WTC11 (cell line): Measurements from ENCODE around the gene PLXNB2. TPM values are rescaled to one million over a fixed set of nuclear protein-coding genes. Genes with fewer than 3 reads are reported as not detected.

Experiments used
- ATAC-seq: fragments of 200-7000 bp; cut with Tn5 transposase; 2 replicates; pipeline ENCODE4 v1.10.0; 2021; ENCODE audit warnings: mild to moderate bottlenecking, moderate library complexity
- CTCF ChIA-PET: fragments of 300-600 bp; sonication (Branson Sonifier 250); formaldehyde crosslinking; loops from one replicate; lab custom pipeline; 2021; ENCODE audit warnings: antibody characterized with exemption; lab: Charles Lee
- POLR2A ChIA-PET: fragments of 350-600 bp; sonication (Branson Sonifier 250); formaldehyde crosslinking; loops from one replicate; lab custom pipeline; 2021; ENCODE audit warnings: antibody characterized with exemption; lab: Charles Lee
- DNase-seq: peaks from one replicate; pipeline ENCODE4 v3.0.0; 2021; ENCODE audit warnings: low spot score
- H3K27ac Mint-ChIP-seq: 2 replicates; pipeline ENCODE4 v1.8.0; 2021; ENCODE audit warnings: mixed read lengths
- H3K27me3 Mint-ChIP-seq: 2 replicates; pipeline ENCODE4 v1.8.0; 2021; ENCODE audit warnings: low read depth, mild to moderate bottlenecking, moderate library complexity, mixed read lengths
- H3K36me3 Mint-ChIP-seq: 2 replicates; pipeline ENCODE4 v1.8.0; 2021; ENCODE audit warnings: mixed read lengths
- H3K4me1 Mint-ChIP-seq: 2 replicates; pipeline ENCODE4 v1.8.0; 2022; ENCODE audit warnings: mixed read lengths
- H3K4me3 Mint-ChIP-seq: 2 replicates; pipeline ENCODE4 v1.8.0; 2021; ENCODE audit warnings: mild to moderate bottlenecking, moderate library complexity, mixed read lengths
- H3K9me3 Mint-ChIP-seq: 2 replicates; pipeline ENCODE4 v1.8.0; 2021; ENCODE audit warnings: mixed read lengths
- CREB1 ChIP-seq: sonication (generic); formaldehyde crosslinking; IDR thresholded peaks from 2 replicates; pipeline ENCODE4 v1.8.0; 2023; ENCODE audit warnings: mild to moderate bottlenecking, missing genetic modification reagents
- ERG ChIP-seq: fragments of 250-450 bp; sonication (Bioruptor Pico); IDR thresholded peaks from 2 replicates; pipeline ENCODE4 v1.8.0; 2021; ENCODE audit warnings: mild to moderate bottlenecking
- ETV6 ChIP-seq: sonication (generic); formaldehyde crosslinking; IDR thresholded peaks from 2 replicates; pipeline ENCODE4 v1.8.1; 2022; ENCODE audit warnings: mild to moderate bottlenecking, missing genetic modification reagents
- FOXJ3 ChIP-seq: sonication (generic); formaldehyde crosslinking; IDR thresholded peaks from 2 replicates; pipeline ENCODE4 v1.9.0; 2021; ENCODE audit warnings: missing genetic modification reagents, mild to moderate bottlenecking, borderline replicate concordance
- GABPB1 ChIP-seq: sonication (generic); formaldehyde crosslinking; IDR thresholded peaks from 2 replicates; pipeline ENCODE4 v1.8.1; 2023; ENCODE audit warnings: mild to moderate bottlenecking, missing genetic modification reagents
- HMGA2 ChIP-seq: fragments of 250-450 bp; sonication (Bioruptor Pico); IDR thresholded peaks from 2 replicates; pipeline ENCODE4 v1.4.0; 2021; ENCODE audit warnings: mild to moderate bottlenecking, moderate library complexity
- IRF1 ChIP-seq: sonication (generic); formaldehyde crosslinking; IDR thresholded peaks from 2 replicates; pipeline ENCODE4 v1.8.0; 2023; ENCODE audit warnings: missing genetic modification reagents
- JUN ChIP-seq: sonication (generic); formaldehyde crosslinking; IDR thresholded peaks from 2 replicates; pipeline ENCODE4 v1.8.0; 2023; ENCODE audit warnings: mild to moderate bottlenecking, missing genetic modification reagents
- KAT7 ChIP-seq: sonication (generic); formaldehyde crosslinking; IDR thresholded peaks from 2 replicates; pipeline ENCODE4 v1.8.1; 2023; ENCODE audit warnings: missing genetic modification reagents, mild to moderate bottlenecking, borderline replicate concordance
- MAX ChIP-seq: sonication (generic); formaldehyde crosslinking; IDR thresholded peaks from 2 replicates; pipeline ENCODE4 v1.8.0; 2022; ENCODE audit warnings: mild to moderate bottlenecking, missing genetic modification reagents
- PRDM15 ChIP-seq: sonication (generic); formaldehyde crosslinking; IDR thresholded peaks from 2 replicates; pipeline ENCODE4 v1.8.0; 2022; ENCODE audit warnings: missing genetic modification reagents
- SOX15 ChIP-seq: fragments of 250-450 bp; sonication (Bioruptor Pico); IDR thresholded peaks from 2 replicates; pipeline ENCODE4 v1.9.0; 2021; ENCODE audit warnings: mild to moderate bottlenecking
- SP1 ChIP-seq: sonication (generic); formaldehyde crosslinking; conservative IDR thresholded peaks from 2 replicates; pipeline ENCODE4 v1.8.1; 2022; ENCODE audit warnings: missing genetic modification reagents
- ZNF138 ChIP-seq: sonication (generic); formaldehyde crosslinking; conservative IDR thresholded peaks from 2 replicates; pipeline ENCODE4 v1.8.1; 2022; ENCODE audit warnings: mild to moderate bottlenecking, moderate library complexity, missing genetic modification reagents
- ZNF219 ChIP-seq: sonication (generic); formaldehyde crosslinking; IDR thresholded peaks from 2 replicates; pipeline ENCODE4 v1.8.0; 2023; ENCODE audit warnings: missing genetic modification reagents, mild to moderate bottlenecking, borderline replicate concordance
- ZNF232 ChIP-seq: sonication (generic); formaldehyde crosslinking; IDR thresholded peaks from 2 replicates; pipeline ENCODE4 v1.8.0; 2022; ENCODE audit warnings: mild to moderate bottlenecking, missing genetic modification reagents
- ZNF396 ChIP-seq: fragments of 250-450 bp; sonication (Bioruptor Pico); IDR thresholded peaks from 2 replicates; pipeline ENCODE4 v1.8.0; 2021; ENCODE audit warnings: mild to moderate bottlenecking, moderate library complexity, borderline replicate concordance
- ZNF416 ChIP-seq: fragments of 250-450 bp; sonication (Bioruptor Pico); IDR thresholded peaks from 2 replicates; pipeline ENCODE4 v1.9.0; 2021; ENCODE audit warnings: mild to moderate bottlenecking, inconsistent platforms
- total RNA-seq: library from RNA; stranded (reverse); gene quantifications from 3 replicates; pipeline ENCODE4 v1.2.3, GENCODE V29; 2021
- TF ChIP-seq, protein P1 (sequence below): sonication (generic); formaldehyde crosslinking; IDR thresholded peaks from 2 replicates; pipeline ENCODE4 v1.8.1; 2022; ENCODE audit warnings: missing genetic modification reagents, borderline replicate concordance
- TF ChIP-seq, protein P2 (sequence below): sonication (generic); formaldehyde crosslinking; IDR thresholded peaks from 2 replicates; pipeline ENCODE4 v1.8.1; 2022; ENCODE audit warnings: low read depth, mild to moderate bottlenecking, moderate library complexity, missing genetic modification reagents, borderline replicate concordance
- TF ChIP-seq, protein P3 (sequence below): fragments of 250-450 bp; sonication (Bioruptor Pico); conservative IDR thresholded peaks from 2 replicates; pipeline ENCODE4 v1.9.0; 2021; ENCODE audit warnings: mild to moderate bottlenecking

Gene PLXNB2
- total RNA-seq, 1 experiment from 2014 or later, result 113 TPM

DNA sequence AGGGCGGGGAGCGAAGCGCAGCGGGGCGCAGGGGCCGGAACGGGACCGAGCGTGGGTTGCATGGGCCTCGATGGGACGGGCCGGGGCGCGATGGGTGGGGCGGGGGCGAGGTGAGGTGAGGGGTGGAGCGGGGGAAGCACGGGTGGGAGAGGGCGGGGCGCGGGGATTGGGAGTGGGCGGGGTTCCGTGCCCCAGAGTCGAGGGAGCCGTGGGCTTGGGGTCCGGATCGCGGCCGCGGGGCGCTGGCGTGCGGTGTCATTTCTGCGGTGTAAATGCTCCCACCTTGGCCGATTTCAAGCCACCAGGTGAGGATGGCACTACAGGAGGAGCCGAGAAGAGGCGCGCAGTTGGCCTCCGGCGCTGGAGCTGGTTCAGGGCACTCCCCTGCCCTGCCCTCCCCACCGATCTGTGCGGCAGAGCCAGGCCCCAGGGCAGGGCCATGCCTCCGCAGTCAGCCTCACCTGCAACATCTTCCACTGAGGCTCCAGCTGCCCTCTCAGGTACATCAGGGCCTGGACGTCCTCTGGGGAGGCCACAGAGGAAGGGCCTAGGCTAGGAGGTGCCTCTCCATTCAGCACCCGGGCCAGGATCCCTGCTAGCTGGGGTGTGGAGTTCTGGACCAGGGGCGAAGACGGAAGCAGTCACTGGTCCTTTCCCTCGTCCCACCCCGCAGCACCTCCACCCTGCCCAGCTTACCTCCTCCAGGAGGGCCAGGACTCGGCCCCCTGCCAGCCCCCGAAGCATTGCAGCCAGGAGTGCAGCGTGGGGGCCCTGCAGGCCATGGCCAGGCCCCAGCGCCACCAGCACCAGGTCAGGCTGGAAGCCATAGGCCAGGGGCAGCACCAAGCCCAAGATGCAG, 62.0 kb downstream of the PLXNB2 start:
- DNase-seq (no peak), ATAC-seq (peak; percentile 10)
- Mint-ChIP-seq H3K4me1 (peaks cover 19% of the 10 kb centered on the region), H3K9me3 (no peaks in the 10 kb centered on the region), H3K36me3 (0 out of 2 replicates have a peak, but pooled peaks cover 2% of the 10 kb centered on the region), H3K27me3 (no peaks in the 10 kb centered on the region; the same call in 1 of the 2 replicates), H3K4me3 (peak overlapping the region; percentile 99), H3K27ac (peak overlapping the region; percentile 99)
- CTCF ChIA-PET, result interaction anchor here (2.0 kb wide), 1 partner anchor 96 kb away, joined by 5 read pairs; no protein-coding TSS in a partner anchor
- TF ChIP-seq IRF1 (CRISPR knock-in tag) (0 out of 2 replicates have a peak, but pooled peaks have one; percentile 28), ETV6 (CRISPR knock-in tag) (no peak; the same call in 1 of the 2 replicates), FOXJ3 (CRISPR knock-in tag) (no peak), SOX15 (CRISPR knock-in tag) (no peak), JUN (CRISPR knock-in tag) (no peak), ZNF396 (CRISPR knock-in tag) (no peak)
- TF ChIP-seq, protein P1, sequence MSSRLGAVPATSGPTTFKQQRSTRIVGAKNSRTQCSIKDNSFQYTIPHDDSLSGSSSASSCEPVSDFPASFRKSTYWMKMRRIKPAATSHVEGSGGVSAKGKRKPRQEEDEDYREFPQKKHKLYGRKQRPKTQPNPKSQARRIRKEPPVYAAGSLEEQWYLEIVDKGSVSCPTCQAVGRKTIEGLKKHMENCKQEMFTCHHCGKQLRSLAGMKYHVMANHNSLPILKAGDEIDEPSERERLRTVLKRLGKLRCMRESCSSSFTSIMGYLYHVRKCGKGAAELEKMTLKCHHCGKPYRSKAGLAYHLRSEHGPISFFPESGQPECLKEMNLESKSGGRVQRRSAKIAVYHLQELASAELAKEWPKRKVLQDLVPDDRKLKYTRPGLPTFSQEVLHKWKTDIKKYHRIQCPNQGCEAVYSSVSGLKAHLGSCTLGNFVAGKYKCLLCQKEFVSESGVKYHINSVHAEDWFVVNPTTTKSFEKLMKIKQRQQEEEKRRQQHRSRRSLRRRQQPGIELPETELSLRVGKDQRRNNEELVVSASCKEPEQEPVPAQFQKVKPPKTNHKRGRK (CRISPR knock-in tag), result no peak
- POLR2A ChIA-PET, result no interaction called here

DNA sequence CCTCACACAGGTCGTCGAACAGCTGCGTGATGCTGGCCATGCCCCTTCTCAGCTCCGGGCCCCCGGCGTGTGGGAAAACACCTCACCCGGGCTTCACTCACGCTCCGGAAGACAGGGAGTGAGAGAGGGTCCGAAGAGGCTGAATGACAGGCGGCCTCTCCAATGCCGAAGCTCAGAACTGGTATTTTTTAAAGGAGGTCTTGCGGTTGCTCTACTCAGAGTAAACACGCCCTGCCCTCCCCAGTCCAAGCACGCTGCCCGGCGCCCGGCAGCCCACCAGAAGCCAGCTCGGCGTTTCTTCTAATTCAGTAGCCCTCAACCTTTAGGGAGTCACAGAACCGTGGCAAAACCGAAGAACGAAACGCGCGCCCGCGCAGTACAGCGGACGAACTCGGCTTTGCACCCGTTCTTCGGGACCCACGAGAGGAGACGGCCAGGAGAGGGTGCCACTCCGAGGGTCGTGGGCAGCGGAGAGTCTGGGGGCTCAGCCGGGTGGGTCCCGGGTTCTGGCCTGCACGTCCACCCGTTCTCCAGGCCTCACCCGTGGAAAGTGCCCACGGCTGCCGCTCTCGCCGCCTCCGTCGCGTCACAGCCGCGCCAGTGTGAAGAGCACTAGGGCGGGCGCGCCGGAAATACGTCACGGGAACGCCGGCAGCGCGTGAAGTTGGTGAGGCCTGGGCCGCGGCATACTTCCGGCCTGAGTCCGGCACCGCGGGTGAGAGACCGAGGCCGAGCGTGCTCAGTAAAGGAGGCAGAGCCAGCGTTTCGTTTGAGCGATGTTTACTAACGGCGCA, 62.8 kb downstream of the PLXNB2 start, which contains the start of gene TUBGCP6:
TSS of gene TUBGCP6 (minus strand) at position 604 of the 794 bp plus-strand sequence. CDS start at position 40, 564 bp downstream.
- Mint-ChIP-seq H3K9me3 (no peaks in the 10 kb centered on the region), H3K4me1 (peaks cover 16% of the 10 kb centered on the region), H3K36me3 (0 out of 2 replicates have a peak, but pooled peaks cover 2% of the 10 kb centered on the region), H3K4me3 (peak within 1 kb of the TSS; percentile 99), H3K27ac (peak within 1 kb of the TSS; percentile 99), H3K27me3 (no peaks in the 10 kb centered on the region)
- DNase-seq (peak; percentile 91), ATAC-seq (peak; percentile 72)
- CTCF ChIA-PET, result interaction anchor here (0.7 to 2.0 kb wide), 5 partner anchors 62 to 97 kb away, joined by 3 to 5 read pairs (median 3); partner anchors contain the start of gene PLXNB2
- POLR2A ChIA-PET, result no interaction called here
- TF ChIP-seq ZNF219 (no peak), ERG (CRISPR knock-in tag) (no peak), GABPB1 (CRISPR knock-in tag) (peak; percentile 89), MAX (CRISPR knock-in tag) (peak; percentile 88), PRDM15 (no peak), ZNF416 (no peak), CREB1 (CRISPR knock-in tag) (peak; percentile 95), HMGA2 (no peak), ZNF138 (CRISPR knock-in tag) (no peak; the same call in 1 of the 2 replicates), SP1 (CRISPR knock-in tag) (peak; percentile 90), ZNF232 (CRISPR knock-in tag) (peak; percentile 61; the same call in 1 of the 2 replicates), KAT7 (CRISPR knock-in tag) (no peak)
- TF ChIP-seq, protein P2, sequence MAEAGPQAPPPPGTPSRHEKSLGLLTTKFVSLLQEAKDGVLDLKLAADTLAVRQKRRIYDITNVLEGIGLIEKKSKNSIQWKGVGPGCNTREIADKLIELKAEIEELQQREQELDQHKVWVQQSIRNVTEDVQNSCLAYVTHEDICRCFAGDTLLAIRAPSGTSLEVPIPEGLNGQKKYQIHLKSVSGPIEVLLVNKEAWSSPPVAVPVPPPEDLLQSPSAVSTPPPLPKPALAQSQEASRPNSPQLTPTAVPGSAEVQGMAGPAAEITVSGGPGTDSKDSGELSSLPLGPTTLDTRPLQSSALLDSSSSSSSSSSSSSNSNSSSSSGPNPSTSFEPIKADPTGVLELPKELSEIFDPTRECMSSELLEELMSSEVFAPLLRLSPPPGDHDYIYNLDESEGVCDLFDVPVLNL, result no peak
- TF ChIP-seq, protein P3, sequence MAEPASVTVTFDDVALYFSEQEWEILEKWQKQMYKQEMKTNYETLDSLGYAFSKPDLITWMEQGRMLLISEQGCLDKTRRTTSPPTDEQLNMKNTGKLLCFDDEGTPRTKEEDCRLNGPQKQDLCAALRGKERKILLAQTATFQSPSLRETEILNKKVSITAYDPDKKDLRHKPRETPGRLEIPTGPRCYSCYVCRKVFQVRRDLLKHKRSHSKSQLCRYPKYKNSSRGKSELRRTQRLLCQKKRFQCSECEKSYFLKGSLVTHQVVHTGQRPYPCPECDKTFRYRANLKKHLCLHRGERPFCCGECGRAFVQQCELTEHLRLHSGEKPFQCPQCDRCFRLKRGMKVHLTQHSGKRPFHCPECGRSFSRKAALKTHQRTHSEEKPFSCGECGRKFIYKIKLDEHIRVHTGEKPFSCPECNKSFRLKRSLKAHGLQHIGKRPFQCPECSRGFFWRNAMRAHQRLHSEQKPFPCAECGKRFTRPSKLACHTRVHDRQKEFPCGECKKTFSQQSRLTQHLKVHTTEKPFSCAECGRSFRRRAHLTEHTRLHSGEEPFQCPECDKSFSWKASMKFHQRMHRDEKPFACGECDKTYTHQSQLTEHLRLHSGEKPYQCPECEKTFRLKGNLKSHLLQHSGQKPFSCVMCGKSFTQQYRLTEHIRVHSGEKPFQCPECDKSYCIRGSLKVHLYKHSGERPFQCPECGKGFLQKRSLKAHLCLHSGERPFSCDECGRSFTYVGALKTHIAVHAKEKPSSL, result no peak
